ENCODE measurements around the gene TMPRSS5.

The TMPRSS5 gene

GRCh38 chr11:113728814-113729213 is 22.7 kb upstream of the TMPRSS5 start:
- DNase-seq (ENCODE audit: insufficient read length, low spot score), result no peak
- TF ChIP-seq, protein P1, sequence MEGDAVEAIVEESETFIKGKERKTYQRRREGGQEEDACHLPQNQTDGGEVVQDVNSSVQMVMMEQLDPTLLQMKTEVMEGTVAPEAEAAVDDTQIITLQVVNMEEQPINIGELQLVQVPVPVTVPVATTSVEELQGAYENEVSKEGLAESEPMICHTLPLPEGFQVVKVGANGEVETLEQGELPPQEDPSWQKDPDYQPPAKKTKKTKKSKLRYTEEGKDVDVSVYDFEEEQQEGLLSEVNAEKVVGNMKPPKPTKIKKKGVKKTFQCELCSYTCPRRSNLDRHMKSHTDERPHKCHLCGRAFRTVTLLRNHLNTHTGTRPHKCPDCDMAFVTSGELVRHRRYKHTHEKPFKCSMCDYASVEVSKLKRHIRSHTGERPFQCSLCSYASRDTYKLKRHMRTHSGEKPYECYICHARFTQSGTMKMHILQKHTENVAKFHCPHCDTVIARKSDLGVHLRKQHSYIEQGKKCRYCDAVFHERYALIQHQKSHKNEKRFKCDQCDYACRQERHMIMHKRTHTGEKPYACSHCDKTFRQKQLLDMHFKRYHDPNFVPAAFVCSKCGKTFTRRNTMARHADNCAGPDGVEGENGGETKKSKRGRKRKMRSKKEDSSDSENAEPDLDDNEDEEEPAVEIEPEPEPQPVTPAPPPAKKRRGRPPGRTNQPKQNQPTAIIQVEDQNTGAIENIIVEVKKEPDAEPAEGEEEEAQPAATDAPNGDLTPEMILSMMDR (IDR thresholded peaks at IDR 0.05; ENCODE audit: insufficient read depth, missing control alignments), result no peak
- FAIRE-seq, result no peak

DNA sequence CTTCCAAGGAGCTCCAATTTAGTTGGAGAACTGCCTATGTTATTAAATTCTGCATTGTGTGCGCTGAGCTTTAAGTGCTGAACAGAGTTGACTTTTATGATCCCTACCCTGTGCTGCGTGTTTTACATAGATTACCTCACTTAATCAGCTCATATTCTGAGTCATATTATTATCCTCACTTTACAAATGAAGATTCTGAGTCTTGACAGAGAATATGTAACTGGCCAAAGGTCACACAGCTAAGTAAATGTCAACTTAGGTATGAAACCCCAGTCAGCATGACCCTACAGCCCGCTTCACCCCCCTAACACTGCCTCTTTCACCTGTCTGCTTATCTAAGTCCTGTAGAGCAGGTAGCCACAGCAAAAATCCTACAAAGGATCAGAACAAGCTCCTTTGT is 19.8 kb upstream of the TMPRSS5 start:
- TF ChIP-seq, protein P1 (IDR thresholded peaks at IDR 0.05; ENCODE audit: insufficient read depth, missing control alignments), result no peak
- DNase-seq (ENCODE audit: insufficient read length, low spot score) (no peak), FAIRE-seq (no peak)

DNA sequence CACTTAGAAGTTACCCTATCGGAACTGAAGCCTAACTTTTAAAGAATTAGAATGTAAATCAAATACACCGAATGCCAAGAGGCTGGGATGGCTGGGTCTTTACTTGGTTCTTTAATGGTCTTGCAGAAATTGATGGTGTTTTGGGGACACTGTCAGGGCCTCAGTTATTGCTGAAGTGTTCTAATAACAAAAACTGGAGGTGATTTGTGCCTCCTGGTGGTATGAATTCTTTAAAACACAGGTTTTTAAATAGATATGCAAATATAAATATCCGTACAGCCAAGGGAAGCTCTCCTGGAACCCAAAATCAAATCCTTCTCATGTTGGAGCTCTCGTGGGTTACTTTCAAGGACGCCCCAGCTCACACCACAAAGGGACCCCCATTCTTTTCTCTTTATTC is 19.3 kb upstream of the TMPRSS5 start:
- FAIRE-seq (no peak), DNase-seq (ENCODE audit: insufficient read length, low spot score) (no peak)
- TF ChIP-seq, protein P1 (IDR thresholded peaks at IDR 0.05; ENCODE audit: insufficient read depth, missing control alignments), result no peak

DNA sequence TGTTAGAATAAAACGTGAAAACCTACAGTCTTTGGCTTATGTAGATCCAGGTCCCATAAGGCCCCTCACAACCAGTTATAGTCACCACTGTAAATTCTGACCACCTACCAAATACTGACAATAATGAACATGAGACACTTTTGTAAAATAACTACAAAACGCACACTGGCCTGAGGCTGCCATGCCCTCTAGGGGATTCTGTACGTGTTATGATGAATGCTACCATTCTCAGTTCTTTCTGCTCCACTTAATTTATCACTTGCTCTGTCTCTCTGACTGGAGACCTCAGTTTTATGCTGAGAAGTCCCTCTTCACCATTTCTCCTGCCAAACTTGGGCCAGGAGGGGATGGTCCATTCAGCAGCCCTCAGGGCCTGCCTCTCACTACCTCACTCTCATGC is 18.7 kb upstream of the TMPRSS5 start:
- no peak for FAIRE-seq
- DNase-seq (ENCODE audit: insufficient read length, low spot score), result no peak
- TF ChIP-seq, protein P1 (IDR thresholded peaks at IDR 0.05; ENCODE audit: insufficient read depth, missing control alignments), result no peak

DNA sequence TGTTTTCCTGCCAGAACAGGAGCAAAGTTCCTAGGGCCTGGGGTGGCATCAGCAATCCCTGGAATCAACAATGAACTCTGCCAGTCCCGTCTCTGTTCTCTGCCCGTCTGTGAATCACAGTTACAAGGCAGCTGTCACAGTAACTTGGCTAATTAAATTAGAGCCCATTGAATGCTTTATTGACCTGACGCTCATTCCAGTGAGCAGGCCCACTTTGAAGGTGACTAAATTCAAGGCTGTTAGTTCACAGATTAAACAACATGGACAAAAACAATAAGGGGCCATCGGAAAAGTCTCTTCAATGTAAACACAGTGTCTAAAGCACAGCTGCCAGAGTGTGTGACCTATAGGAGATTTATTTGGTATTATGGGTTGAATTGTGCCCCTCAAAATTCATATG is 17.7 kb upstream of the TMPRSS5 start:
- DNase-seq (ENCODE audit: insufficient read length, low spot score) (no peak), FAIRE-seq (no peak)
- TF ChIP-seq, protein P1 (IDR thresholded peaks at IDR 0.05; ENCODE audit: insufficient read depth, missing control alignments), result no peak

GRCh38 chr11:113722934-113723333 is 16.8 kb upstream of the TMPRSS5 start:
- FAIRE-seq (no peak), DNase-seq (ENCODE audit: insufficient read length, low spot score) (no peak)
- TF ChIP-seq, protein P1 (IDR thresholded peaks at IDR 0.05; ENCODE audit: insufficient read depth, missing control alignments), result no peak

DNA sequence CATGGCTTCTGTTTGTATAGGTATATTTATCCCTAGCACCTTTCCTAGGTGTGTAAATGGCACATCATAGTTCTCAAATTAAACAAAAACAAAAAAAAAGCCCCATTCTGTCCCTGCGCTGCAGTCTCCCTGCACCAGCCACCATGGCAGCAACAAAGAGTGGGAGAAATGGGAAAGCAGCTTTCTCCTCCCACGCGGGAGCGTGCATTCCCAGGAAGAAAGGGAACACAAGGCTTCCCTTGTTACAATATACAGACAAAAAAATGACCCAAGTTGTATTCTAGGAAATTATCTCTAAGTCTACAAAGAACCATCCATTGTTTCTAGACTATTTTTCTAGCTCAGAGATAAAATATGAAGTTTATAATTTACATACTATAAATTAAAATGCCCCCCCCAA is 16.1 kb upstream of the TMPRSS5 start:
- TF ChIP-seq, protein P1 (IDR thresholded peaks at IDR 0.05; ENCODE audit: insufficient read depth, missing control alignments), result no peak
- FAIRE-seq, result no peak

More for the DNA sequence above, 16.1 kb upstream of the TMPRSS5 start:
- DNase-seq (ENCODE audit: insufficient read length, low spot score), result no peak
